ENCODE measurements around the gene ANKRD11.
A peak's percentile ranks its signal among the peaks of the same experiment; 100 is the strongest.

ANKRD11 gene

DNA sequence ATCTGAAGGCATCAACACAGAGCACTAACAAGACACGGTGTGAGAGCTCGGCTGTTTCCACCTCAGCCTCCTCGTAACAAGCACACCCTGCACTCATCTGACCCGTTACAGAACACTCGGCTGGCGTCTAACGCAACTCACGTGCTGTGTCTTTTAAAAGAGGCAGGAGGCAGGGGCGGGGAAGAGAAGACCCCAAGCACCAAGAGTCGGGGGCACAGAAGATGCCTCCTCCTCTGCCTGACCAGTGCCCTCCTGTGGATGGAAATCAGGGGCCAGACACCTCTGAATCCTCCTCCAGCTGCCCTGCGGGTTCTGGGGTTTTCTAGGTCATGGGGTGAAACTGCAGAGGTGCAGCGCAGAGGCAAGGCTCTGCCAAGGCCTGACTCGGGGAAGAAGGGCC, 198.6 kb downstream of the ANKRD11 start:
- DNase-seq = no peak

DNA sequence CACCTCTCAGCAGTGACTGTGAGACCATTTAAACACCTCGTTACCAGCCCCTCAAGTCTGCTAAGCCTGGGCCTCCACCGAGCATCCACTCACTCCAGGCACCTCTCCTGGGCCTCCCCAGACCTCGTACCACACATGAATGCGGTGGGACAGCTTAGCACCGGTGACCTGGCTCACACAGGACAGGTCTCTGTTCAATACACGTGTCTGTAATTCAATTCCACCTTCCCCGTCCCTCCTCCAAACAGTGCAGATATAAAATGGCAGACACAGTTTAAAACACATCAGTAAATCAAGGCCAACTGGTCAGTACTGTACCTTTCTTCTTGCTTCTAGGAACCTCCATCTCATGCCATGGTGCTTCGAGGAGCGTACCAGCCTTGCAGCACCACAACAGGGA, 199.0 kb downstream of the ANKRD11 start:
- DNase-seq = no peak

DNA sequence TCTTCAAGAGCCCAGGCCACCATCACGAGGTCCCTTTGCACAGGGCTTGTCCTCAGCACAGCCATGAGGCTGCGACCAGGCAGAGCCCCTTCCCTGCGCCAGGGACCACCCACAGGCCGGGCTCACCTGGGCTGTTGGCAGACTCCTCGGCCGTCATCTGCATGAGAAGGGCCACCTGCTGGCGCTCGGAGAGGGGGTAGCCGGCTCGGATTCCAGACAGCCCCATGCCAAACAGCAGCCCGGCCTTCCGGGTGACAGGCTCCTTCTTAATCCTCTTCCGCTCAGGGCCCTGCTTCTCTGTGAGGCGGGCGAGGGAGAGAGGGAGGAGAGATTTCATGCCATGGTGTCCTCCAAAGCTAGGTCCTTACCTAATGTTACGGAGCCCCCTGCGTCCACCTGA, 199.5 kb downstream of the ANKRD11 start:
- DNase-seq = no peak

DNA sequence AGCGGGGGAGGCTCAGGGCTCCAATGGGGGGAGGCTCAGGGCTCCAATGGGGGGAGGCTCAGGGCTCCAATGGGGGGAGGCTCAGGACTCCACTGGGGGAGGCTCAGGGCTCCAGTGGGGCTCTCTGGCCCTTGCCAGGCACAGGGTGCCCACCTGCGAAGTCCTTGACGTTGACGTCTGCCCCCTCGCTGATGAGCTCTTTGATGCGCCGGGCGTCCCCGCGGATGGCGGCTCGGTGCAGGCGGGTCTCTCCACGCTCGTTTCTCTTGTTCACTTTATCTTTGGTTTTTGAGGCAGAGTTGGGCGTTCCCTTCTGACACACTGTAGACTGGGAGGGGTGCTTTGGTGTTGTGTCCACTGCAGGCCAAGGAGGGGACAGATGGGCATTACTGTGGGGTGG, 199.9 kb downstream of the ANKRD11 start:
- no peak for DNase-seq

DNA sequence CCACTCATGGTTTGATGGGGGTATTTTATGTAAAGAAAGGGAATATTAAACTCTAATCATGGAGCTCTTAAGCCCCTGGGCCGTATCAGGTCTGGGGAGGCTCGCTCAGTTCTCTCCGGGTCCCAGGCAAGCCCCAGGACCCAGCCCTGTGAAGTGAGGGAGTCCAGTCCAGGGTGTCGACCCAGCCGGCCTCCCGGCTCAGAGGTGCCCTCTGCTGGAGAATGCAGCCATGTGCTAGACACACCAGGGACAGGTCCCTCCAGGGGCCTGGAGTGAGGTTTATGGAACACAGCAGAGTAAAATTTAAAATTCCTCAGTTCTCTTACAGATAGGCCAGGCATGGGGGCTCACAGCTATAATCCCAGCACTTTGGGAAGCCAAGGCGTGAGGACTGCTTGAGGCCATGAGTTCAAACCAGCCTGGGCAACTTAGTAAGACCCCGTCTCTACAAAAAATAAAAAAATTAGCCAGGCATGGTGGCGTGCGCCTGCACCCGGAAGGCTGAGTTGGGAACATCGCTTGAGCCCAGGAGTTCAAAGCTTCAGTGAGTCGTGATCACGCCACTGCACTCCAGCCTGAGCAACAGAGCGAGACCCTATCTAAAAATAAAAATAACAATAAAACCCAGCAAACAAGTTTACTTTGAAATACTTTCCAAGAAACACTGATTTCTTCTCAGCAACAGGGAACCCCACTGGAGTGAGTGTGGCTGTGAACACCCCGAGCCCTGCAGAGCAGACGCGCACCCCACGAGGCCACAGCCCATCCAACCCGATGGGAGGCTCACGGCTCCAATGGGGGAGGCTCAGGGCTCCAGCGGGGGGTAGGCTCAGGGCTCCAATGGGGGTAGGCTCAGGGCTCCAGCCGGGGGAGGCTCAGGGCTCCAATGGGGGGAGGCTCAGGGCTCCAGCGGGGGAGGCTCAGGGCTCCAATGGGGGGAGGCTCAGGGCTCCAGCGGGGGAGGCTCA, 200.6 kb downstream of the ANKRD11 start:
- DNase-seq = peak; percentile 73

DNA sequence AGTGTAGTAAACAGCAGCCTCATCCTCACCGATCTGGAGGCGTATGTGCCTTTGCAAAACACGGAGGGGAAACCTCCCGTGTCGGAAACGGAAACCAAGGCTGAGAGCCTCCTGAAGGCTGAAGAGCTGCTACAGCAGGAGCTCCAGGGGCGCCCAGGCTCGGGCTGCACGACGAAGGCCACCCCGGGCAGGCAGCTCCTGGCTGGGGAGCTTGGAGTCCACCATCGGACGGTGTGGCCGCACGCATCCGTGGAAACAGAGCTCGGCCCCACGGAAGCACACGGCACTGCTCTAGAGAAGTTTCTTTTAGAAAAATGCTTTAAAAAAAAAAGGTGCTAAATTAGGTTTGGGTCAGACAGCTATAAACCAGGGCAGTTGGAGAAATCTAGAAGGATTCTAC, 201.4 kb downstream of the ANKRD11 start:
- DNase-seq = no peak

DNA sequence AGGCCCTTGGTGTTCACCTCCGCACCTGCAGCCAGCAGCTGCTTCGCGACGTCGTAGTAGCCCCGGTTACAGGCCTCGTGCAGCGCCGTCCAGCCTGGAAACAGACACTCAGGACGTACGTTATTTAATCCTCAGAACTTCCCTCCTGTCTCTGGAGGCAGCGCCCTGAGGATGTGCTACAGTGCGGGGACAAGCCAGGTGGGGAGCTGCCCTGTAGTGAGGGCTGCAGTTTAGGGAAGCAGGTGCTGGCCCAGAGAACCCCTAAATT, 201.8 kb downstream of the ANKRD11 start:
- DNase-seq = no peak

DNA sequence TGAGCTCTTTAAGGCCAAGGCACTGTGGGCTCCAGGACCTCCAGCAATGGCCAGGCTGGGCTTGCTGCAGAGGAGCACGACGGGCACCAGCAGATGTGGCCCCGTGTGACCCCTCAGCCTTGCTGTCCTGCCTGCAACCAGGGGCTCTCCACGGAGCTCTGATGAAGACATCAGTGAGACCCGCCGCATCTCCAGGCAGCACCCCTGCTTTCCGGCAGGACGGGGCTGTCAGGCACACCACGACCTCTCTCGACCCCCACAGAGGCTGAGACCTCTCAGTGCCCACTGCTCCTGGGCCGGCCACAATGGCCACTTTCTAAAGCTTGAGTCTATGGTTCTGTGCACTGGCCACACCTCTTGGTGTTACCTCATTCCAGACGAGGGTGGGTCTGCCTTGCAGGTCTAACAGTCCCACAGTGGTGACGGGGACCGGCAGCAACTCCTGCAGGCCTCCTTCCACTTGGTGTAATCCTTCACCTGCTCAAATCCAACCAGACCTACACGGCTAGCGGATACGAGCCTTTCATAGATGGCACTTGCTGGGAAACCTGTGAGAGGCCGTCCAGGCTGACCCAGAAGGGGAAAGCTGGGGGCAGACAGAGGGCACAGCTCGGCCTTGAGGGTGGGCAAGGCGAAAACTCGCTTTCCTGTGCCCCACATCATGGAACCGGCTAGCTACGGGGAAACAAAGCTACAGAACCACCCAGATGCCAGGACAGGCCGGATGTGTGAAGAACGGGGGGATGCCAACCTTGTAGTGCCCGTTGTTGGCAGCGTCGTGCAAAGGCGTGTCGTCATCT, 202.4 kb downstream of the ANKRD11 start:
- DNase-seq = no peak

GRCh38 chr16:89286096-89286495, 204.3 kb downstream of the ANKRD11 start:
- no peak for DNase-seq

GRCh38 chr16:89285381-89285780, 205.0 kb downstream of the ANKRD11 start:
- DNase-seq = no peak

GRCh38 chr16:89283449-89283848, 206.9 kb downstream of the ANKRD11 start:
- DNase-seq = no peak

- no peak for DNase-seq
Measured at GRCh38 chr16:89282523-89282922, 207.8 kb downstream of the ANKRD11 start.

DNA sequence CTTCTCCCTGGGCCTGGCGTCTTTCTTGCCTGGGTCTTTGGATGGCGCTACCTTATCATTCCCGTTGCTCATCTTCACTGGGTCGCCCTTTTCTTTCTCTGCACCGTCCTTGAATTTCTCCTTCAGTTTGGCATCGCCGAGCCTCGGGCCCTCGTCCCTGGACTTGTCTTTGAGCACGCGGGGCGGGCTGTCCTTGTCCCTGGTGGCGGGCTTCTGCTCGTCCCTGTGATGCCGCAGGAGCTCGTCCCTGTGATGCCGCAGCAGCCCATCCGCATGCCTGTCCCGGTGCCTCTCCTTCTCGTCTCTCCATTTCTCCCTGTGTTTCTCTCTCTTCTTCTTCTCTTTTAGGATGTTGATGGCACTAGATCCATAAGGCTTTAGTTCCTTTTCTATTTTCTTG, 208.5 kb downstream of the ANKRD11 start:
- DNase-seq = no peak

GRCh38 chr16:89281189-89281577, 209.2 kb downstream of the ANKRD11 start:
- no peak for DNase-seq

GRCh38 chr16:89280546-89281188, 209.7 kb downstream of the ANKRD11 start:
- no peak for DNase-seq

- DNase-seq = no peak
Measured at GRCh38 chr16:89279666-89280481, 210.5 kb downstream of the ANKRD11 start.

GRCh38 chr16:89278441-89279240, 211.7 kb downstream of the ANKRD11 start:
- no peak for DNase-seq

GRCh38 chr16:89277641-89278341, 212.6 kb downstream of the ANKRD11 start:
- DNase-seq = no peak

- no peak for DNase-seq
Measured at GRCh38 chr16:89277049-89277448, 213.3 kb downstream of the ANKRD11 start.

- DNase-seq = no peak
Measured at GRCh38 chr16:89275837-89276720, 214.3 kb downstream of the ANKRD11 start.
